GM19043 (cell line): Measurements from ENCODE around the gene PCCB.
A peak's percentile ranks its signal among the peaks of the same experiment; 100 is the strongest.
"Not testable (repeated sequence)": the region's sequence is repeated elsewhere in the genome, so short reads cannot be mapped to it uniquely, and the experiment has no call there.

Source experiments
- ATAC-seq: cut with Tn5 transposase; IDR thresholded peaks from one replicate; pipeline ENCODE4 v1.9.1; 2021; ENCODE audit warnings: low read depth; ENCODE audit not compliant: unreplicated experiment

Gene PCCB

DNA sequence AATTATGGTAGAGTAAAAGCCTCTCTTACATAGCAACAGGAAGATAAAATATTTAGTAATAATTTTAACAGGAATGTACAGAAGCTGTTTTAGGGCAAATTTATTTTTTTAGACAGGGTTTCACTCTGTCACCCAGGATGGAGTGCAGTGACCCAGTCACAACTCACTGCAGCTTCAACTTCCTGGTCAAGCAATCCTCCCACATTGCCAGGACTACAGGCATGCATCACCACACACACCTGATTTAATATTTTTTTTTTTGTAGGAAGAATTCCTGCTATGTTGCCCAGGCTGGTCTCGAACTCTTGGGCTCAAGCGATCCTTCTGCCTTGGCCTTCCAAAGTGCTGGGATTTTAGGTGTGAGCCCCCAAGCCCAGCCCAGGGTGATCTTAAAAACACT is 61.1 kb downstream of the PCCB start:
- no peak for ATAC-seq

DNA sequence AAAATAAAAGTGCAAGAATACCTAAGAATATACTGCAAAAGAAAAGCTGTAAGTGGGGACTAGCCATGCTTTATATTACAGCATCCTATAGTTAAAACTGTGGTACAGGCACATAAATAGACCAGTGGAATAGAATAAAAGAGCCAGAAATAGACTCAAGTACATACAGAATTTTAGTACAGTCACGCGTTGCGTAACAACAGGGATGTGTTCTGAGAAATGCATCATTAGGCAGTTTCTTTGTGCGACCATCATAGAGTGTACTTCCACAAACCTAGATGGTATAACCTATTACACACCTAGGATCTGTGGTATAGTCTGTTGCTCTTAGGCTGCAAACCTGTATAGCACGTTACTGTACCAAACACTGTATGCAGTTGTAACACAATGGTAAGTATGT is 61.8 kb downstream of the PCCB start:
- ATAC-seq, result no peak

DNA sequence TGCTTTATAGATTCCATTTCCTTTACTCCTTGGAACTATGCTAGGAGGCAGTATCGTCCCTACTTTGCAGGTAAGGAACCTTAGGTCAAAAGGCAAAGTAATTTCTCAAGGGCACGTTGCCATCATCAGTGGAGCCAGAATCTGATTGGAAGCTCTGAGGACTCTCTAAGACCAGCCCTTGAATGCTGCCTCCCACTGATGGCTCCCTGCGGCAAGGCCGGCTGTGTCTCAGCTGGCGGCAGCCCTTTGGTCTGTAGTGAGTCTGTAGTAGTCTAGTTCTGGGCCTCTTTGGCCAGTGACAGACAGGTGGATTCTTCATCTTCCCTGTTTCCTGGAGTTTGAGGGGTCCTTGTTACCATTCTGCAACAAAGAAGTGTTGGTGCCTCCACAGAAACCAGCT is 76.2 kb downstream of the PCCB start:
- no peak for ATAC-seq

DNA sequence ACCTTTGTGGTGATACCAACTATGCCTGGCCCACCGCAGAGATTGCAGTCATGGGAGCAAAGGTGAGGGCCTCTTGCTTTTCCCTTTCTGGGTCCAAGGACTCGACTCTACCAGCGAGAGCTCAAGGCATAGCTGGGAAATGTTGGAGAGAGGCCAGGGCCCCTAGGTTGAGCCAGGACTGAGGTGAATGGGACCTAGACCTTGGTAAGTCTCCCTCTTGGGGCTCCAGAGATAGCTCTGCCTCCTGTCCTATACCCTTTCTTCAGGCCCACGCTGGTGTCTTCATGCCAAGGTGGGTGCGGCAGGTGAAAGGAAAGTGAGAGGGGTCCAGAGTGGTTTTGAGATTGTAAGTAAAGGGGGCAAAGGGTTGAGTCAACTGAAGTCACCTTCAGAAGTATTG is 77.5 kb downstream of the PCCB start:
- ATAC-seq, result no peak

DNA sequence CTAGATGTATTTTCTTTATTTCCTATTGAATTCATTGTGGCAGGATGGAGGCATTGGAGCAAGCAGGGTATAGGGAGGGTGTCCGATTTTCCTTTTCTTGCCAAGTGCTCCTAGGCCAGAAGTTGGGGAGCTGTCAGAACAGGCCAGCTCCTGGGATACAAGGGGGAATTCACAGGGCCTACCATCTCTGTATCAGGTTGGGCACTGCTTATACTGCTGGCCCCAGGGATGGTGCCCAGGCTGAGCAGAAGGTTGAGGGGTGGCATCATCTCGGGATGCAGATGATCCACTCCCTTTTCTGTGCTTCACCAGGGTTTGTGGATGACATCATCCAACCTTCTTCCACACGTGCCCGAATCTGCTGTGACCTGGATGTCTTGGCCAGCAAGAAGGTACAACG is 79.5 kb downstream of the PCCB start:
- ATAC-seq, result no peak

DNA sequence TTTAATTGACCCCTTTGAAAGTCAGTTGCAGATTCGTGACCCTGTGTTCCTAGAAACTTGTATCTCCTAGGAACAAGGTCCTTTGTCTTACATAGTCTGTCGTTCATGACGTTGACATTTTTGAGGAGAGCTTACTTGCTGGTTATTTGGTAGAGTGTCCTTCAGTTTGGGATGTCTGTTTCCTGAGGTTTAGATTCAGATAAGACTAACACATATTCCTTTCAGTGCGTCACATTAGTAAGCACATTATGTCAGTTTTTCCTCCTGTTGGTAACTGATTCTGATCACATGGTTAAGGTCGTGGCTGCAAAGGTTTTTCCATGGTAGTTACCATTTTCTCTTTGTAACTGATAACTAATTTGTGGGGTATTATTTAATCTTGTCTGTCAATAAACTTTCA is 80.8 kb downstream of the PCCB start:
- ATAC-seq, result no peak

DNA sequence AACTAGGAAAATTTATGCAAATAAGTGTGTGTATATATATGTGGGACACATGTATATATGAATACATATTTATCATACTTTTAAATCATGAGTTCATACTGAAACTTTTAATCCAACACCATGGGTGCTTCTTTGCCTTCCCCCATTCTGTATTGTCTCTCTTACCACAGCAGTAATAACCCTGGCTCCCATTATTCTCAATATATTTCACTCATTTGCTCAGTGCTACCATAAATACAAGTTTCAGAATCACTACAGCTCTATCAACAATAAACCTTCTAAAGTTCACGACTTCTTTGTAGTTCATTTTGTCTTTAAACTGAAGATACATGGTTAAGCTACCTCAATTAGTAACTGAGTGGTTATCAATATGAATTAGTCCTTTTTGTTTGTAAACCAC is 82.2 kb downstream of the PCCB start:
- no peak for ATAC-seq

DNA sequence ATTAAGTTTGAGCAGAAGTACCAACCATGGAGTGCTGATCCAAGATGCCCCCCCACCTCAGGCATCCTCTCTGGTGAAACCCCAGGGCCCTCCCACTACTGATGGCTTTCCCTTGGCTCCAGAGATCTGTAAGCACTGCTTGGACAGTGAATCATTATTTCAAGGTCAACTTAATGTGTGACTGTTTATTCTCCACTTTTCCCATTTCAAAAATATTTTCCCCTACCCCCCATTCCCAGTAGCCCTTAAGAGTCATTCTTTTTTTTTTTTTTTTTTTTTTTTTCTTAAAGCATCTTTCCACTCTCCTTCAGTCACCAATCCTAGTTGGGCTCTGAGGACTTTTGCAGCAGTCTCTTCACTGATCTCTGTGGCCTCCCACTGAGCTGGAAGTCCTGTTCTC is 82.6 kb downstream of the PCCB start:
- ATAC-seq, result no peak

DNA sequence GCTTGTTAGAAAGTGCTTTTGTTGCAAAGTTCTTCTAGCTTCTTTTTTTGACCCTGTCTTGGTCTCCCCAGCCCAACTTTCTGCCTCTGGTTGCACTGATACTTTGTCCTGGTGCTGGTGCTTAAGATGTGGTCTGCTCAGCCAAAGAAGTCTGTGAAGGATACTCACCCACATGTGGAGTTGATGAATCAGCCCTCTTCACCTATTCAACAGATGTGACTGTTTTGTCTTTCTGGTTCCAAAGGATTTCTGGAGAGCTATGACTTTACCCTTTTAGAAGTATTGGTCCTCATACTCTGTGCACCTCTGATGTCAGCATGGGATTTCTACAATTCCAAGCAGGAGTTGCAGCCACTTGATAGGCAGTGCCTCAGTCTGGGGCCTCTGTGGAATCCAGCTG is 84.1 kb downstream of the PCCB start:
- ATAC-seq, result no peak

DNA sequence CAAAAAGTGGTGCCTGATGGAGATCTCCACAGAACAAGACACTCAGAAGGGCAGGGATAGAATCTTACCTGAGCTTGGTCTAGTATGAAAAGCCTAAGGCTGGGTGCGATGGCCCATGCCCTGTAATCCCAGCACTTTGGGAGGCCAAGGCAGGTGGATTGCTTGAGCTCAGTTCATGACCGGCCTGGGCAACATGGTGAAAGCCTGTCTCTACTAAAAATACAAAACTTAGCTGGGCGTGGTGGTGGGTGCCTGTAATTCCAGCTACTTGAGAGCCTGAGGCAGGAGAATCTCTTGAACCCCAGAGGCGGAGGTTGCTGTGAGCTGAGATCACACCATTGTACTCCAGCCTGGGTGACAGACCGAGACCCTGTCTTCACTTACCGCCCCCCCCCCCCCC is 84.6 kb downstream of the PCCB start:
- ATAC-seq, result not testable (repeated sequence)

DNA sequence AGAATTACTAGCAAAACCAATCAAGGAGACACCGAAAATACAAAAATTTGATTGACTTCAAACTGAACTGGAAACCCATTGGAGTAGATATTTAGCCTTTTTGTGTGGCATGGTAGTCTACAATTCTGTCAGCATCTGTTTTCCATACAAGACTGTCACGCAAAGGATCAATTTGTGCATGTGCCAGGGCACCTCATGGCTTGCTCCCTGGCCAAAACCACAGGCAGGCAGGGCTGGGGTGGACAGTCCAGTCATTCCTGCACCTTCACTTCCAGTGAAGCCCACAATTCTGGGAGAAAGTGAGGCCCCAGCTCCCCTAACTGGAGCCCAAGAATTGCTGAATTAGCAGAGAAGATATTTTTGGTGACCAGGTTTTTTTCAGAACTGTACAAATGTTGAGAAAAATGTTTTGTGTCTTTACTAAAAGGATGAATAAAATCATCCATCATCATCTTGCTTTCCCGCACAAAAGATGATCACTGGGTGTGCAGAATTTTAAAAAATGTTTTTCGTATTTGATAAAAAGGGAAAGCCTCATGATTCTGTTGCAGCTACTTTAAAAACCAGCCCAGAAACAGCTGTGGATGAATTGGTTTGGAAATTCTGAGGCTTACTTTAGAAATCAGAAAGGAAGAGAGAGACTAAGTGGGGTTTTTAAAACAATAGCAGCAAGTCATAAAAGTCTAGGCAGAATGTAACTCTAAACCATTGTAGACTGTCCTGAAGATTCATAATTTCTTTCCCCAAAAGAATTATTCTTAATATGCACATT is 86.4 kb downstream of the PCCB start:
- no peak for ATAC-seq

DNA sequence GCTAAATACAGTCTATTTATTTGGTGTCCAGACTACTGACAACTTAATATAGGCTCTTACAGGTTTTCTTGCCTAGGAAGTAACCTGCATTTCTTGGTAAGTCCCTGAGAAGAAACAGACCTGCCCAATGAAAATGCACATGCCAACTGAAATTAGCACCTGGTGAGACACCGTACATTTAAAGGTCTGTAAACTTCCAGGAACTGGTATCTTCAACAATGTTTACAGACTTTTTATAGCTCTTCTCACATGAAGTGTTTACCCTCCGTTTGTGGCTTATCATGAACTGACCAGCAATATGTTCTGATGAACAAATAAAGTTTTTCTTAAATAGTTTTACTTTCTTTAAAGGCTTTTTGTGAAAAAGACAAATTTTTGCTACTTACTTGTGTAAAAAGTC is 93.3 kb downstream of the PCCB start:
- ATAC-seq, result no peak

DNA sequence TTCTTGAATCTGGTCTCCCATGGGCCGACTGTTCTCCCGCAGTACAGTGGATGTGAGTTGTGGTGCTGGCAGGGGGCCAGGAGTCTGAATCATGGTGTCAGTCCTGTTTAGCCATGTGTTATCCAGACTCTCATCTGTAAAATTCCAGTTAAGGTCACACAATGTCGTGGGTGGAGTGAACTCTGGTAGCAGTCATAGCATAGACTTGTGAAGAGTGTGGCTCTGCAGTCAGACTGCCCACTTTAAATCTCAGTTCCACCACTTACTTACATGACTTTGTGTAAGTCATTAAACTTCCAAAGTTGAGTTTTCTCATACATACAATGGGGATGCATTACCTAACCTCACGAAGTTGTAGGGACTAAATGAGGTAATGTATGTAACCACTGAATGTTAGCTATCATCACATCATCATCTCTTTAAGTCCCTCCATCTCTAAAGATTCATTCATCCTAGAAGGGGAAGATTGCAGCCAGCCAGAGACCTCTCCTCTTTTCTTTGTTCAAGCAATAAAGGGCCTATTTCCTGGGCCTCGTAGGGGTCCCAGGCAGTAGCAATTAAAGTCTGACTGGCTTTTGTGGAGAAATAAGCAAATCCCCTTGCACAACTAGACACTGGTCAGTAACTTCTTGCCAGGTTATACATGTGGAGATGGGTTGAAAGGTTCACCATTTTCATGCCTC is 93.9 kb downstream of the PCCB start:
- ATAC-seq, result no peak

DNA sequence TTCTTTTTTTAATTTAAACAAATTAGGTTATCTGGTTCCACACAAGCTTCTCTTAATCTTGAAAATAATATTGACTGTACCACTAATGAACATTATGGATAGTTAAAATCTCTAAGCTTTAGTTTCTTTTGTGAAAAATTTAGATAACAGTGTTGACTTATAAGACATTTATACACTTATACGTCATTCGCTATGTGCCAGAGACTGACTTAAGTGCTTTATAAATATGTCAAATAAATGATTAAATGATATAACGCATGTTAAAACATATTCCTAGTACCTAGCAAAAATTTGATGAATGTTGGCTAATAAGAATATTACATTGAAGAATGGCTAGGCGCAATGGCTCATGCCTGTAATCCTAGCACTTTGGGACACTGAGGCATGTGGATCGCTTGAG is 96.3 kb downstream of the PCCB start:
- no peak for ATAC-seq

DNA sequence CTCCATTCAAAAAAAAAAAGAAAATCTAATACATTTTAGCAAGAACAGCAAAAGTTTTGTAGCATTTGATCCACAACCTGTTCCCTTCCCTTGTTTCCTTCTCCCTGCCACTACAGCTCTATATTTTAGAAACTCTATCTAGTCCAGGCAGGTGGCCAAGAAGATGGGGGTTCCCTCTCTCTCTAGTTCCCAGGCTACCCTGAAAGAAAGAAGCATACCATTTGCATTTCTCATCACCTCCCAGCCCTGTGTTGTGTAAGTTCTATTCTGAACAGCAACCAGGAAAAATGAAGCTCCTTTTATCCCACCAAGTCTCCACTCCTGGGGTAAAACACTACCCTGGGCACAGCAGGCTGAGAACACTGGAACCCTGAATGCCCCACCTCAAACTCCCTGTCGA is 100.0 kb downstream of the PCCB start:
- no peak for ATAC-seq

DNA sequence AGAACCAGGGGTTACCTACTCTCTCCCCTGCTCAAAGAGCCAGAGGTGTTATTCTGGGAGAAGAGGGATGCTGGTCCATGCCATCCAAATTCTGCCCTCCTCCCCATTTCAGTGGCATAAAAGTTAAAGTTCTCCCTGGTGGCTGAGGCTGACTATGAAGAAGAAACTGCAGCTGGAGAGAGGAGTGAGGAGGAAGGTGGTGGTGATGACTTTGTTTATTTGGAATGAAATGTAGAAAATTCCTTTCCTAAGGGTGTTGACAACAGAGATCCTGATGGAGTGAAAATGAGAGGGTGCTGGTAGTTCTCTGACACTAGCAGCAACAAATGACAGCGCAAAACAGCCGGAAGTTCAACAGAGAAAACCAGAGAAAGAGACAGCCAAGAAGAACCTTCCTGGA is 100.4 kb downstream of the PCCB start:
- ATAC-seq, result no peak

DNA sequence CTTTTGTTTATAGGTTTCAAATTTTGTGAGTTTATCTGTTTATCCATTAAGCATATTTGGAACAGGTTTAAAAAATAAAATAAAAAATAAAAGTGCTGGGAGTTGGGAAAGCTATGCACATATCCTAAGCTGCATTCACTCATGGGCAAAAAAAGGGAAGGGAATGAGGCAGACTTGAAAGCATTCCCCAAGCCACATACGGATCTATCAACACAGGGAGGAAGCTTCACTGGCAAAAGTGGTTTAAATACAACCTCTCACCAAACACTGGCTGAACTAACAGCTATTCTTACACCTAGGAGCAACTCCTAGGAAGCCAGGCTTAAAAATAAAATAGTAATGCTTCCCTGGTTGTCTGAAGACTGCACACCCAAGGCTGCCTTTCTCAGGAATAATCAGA is 101.2 kb downstream of the PCCB start:
- no peak for ATAC-seq

DNA sequence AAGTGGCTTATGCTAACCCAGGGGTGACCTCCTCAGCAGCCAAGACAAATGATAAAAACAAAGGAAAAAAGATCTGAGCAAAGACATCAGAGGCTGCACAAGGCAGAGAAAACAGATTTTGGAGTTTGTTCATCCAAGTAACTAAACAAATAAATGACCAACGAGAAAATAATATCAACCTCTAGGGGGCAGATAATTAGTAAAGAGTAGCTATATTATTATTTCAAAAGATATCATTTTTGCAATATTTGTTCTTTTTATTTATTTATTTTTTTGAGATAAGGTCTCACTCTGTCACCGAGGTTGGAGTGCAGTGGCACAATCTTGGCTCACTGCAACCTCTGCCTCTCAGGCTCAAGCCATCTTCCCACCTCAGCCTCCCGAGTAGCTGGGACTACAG is 101.8 kb downstream of the PCCB start:
- ATAC-seq, result no peak

DNA sequence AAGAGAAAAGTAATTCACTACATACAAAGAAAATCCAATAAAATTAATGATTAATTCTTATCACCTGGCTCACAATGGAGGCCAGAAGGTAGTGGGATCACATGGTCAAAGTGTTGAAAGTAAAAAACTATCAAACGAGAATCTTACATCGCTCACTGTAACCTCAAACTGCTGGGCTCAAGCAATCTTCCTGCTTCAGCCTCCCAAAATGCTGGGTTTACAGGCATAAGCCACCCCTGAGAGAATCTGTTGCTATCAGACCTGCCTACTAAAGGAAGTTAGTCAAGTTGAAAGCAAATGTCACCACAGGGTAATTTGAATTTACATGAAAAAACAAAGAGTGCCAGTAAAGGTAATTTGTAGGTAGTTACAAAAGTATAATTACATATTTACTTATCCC is 103.3 kb downstream of the PCCB start:
- ATAC-seq, result peak; percentile 79

DNA sequence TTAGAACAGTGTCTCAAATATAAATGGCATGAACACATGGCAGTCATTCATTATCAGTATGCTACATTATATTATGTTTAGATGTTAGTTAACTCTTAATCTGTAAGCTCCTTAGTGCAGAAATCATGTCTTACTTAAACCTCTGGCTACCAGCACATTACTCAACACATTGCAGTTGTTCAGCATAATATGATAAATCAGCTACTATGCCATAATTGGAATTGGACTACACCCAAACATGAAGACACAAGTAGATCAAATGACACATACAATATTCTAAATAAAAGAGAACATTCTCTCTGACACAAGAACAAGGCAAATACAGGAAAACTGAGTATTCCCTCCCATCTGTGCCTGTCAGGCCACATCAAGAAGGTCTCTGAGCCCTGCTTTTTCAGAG is 116.1 kb downstream of the PCCB start:
- ATAC-seq, result no peak

DNA sequence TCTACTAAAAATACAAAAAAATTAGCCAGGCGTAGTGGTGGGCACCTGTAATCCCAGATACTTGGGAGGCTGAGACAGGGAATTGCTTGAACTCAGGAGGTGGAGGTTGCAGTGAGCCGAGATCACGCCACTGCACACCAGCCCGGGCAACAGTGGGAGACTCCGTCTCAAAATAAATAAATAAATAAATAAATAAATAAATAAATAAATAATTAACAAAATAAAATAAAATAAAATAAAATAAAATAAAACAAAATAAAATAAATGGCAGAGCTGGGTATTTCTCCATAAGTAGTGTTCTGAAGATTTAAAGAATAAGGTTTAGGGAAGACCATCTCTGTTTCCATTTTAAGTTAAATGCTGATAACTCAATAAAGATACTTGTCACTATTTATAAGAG is 125.7 kb downstream of the PCCB start:
- ATAC-seq, result not testable (repeated sequence)

DNA sequence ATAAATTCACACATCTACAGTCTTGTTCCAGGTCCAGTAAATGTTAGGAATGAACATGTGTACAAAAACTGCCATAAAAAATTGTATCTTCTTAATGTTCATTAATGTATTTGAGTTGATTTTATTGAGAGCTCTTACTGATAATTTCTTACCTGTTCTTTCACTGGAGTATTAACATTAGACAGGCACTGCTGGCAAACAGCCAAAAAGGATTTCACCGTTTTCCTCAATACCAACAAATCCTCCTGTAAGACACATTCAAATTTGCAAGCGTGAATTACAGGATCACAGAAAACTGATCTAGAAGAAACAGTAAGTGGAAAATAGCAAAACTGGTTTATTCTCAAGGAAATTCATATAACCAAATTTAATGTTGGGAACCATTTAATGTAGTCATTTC is 127.4 kb downstream of the PCCB start:
- no peak for ATAC-seq
